ENCODE data around the gene STX8.

STX8 gene

GRCh38 chr17:9553596-9553995 lies 22.0 kb downstream of the STX8 start:
- no peak for DNase-seq

- DNase-seq, result no peak
Measured at GRCh38 chr17:9553181-9553580, 22.4 kb downstream of the STX8 start.

- no peak for DNase-seq
Measured at GRCh38 chr17:9549215-9549614, 26.4 kb downstream of the STX8 start.

- DNase-seq, result no peak
Measured at GRCh38 chr17:9544221-9544620, 31.4 kb downstream of the STX8 start.

GRCh38 chr17:9541718-9542117 lies 33.9 kb downstream of the STX8 start:
- DNase-seq, result no peak

GRCh38 chr17:9538626-9539025 lies 37.0 kb downstream of the STX8 start:
- DNase-seq, result no peak

GRCh38 chr17:9537177-9537776 lies 38.3 kb downstream of the STX8 start:
- DNase-seq, result no peak

- DNase-seq, result no peak
Measured at GRCh38 chr17:9536061-9536460, 39.6 kb downstream of the STX8 start.

- no peak for DNase-seq
Measured at GRCh38 chr17:9533441-9533840, 42.2 kb downstream of the STX8 start.

- DNase-seq, result no peak
Measured at GRCh38 chr17:9532715-9533114, 42.9 kb downstream of the STX8 start.

GRCh38 chr17:9531034-9531433 lies 44.6 kb downstream of the STX8 start:
- DNase-seq, result no peak

GRCh38 chr17:9529033-9529700 lies 46.5 kb downstream of the STX8 start:
- DNase-seq, result no peak

GRCh38 chr17:9527788-9528187 lies 47.8 kb downstream of the STX8 start:
- no peak for DNase-seq

GRCh38 chr17:9522074-9522473 lies 53.5 kb downstream of the STX8 start:
- DNase-seq, result peak; percentile 11

- no peak for DNase-seq
Measured at GRCh38 chr17:9521062-9521461, 54.6 kb downstream of the STX8 start.

- no peak for DNase-seq
Measured at GRCh38 chr17:9520649-9521048, 55.0 kb downstream of the STX8 start.

- DNase-seq, result no peak
Measured at GRCh38 chr17:9519583-9520272, 55.9 kb downstream of the STX8 start.

- no peak for DNase-seq
Measured at GRCh38 chr17:9517396-9517795, 58.2 kb downstream of the STX8 start.

GRCh38 chr17:9513266-9513665 lies 62.4 kb downstream of the STX8 start:
- no peak for DNase-seq

GRCh38 chr17:9512323-9513168 lies 63.1 kb downstream of the STX8 start:
- DNase-seq, result no peak

- no peak for DNase-seq
Measured at GRCh38 chr17:9509236-9509816, 66.3 kb downstream of the STX8 start.

- DNase-seq, result no peak
Measured at GRCh38 chr17:9499041-9499440, 76.6 kb downstream of the STX8 start.

- no peak for DNase-seq
Measured at GRCh38 chr17:9498490-9498889, 77.1 kb downstream of the STX8 start.
